Stimulated activated CD8-positive, alpha-beta memory T cell treated with anti-CD3 and anti-CD28 coated beads, Interleukin-7, amount 100 ng/mL, for 24 hours (primary cell): Measurements from ENCODE around the gene SP6.

Experiments
- DNase-seq: peaks from one replicate; pipeline ENCODE4 v3.0.0-alpha.2; 2020; ENCODE audit warnings: low read depth

SP6 gene

GRCh38 chr17:47879776-47880454, 29.0 kb upstream of the SP6 start:
- no peak for DNase-seq

GRCh38 chr17:47879028-47879585, 28.1 kb upstream of the SP6 start:
- no peak for DNase-seq

- no peak for DNase-seq
These were observed 27.5 kb upstream of the SP6 start for GRCh38 chr17:47878203-47879027.

GRCh38 chr17:47877368-47878034, 26.5 kb upstream of the SP6 start:
- DNase-seq, result no peak

- no peak for DNase-seq
These were observed 24.3 kb upstream of the SP6 start for GRCh38 chr17:47875011-47875985.

GRCh38 chr17:47873200-47874090, 22.5 kb upstream of the SP6 start:
- DNase-seq, result no peak

- DNase-seq, result no peak
These were observed 21.7 kb upstream of the SP6 start for GRCh38 chr17:47872651-47873161.

- DNase-seq, result no peak
These were observed 21.2 kb upstream of the SP6 start for GRCh38 chr17:47872019-47872650.

GRCh38 chr17:47871048-47871447, 20.1 kb upstream of the SP6 start:
- DNase-seq, result no peak

GRCh38 chr17:47870056-47870455, 19.1 kb upstream of the SP6 start:
- no peak for DNase-seq

- DNase-seq, result no peak
These were observed 18.2 kb upstream of the SP6 start for GRCh38 chr17:47869114-47869513.

- DNase-seq, result no peak
These were observed 17.0 kb upstream of the SP6 start for GRCh38 chr17:47867813-47868533.

- DNase-seq, result no peak
These were observed 16.0 kb upstream of the SP6 start for GRCh38 chr17:47866941-47867340.

- DNase-seq, result no peak
These were observed 13.8 kb upstream of the SP6 start for GRCh38 chr17:47864791-47865216.

- DNase-seq, result no peak
These were observed 11.9 kb upstream of the SP6 start for GRCh38 chr17:47862621-47863440.

GRCh38 chr17:47860386-47860785, 9.4 kb upstream of the SP6 start:
- DNase-seq, result no peak

GRCh38 chr17:47857551-47858455, 6.8 kb upstream of the SP6 start:
- no peak for DNase-seq
